DLD1 (cell line): Measurements from ENCODE around the gene NPC1.

Experiments used
- in situ Hi-C: cut with HindIII; loops from 2 replicates; pipeline ENCODE4 v1.10.0; 2017; ENCODE audit warnings: low sequenced_read_pairs

NPC1 gene

GRCh38 chr18:23586249-23587196, at the start of gene NPC1:
Gene NPC1 (minus strand): TSS chr18:23586506. CDS start chr18:23586343, 163 bp downstream.
- in situ Hi-C loops: no loop called here

GRCh38 chr18:23636071-23636399, 49.7 kb upstream of the NPC1 start:
- in situ Hi-C loops: no loop called here

GRCh38 chr18:23635283-23636070, 49.2 kb upstream of the NPC1 start:
- in situ Hi-C loops: no loop called here

- in situ Hi-C loops: no loop called here
These were observed 48.4 kb upstream of the NPC1 start for GRCh38 chr18:23634692-23635091.

- in situ Hi-C loops: no loop called here
These were observed 46.3 kb upstream of the NPC1 start for GRCh38 chr18:23632615-23633014.

GRCh38 chr18:23631746-23632145, 45.4 kb upstream of the NPC1 start:
- in situ Hi-C loops: no loop called here

GRCh38 chr18:23631312-23631711, 45.0 kb upstream of the NPC1 start:
- in situ Hi-C loops: no loop called here

GRCh38 chr18:23629444-23629946, 43.2 kb upstream of the NPC1 start:
- in situ Hi-C loops: no loop called here

GRCh38 chr18:23627970-23628369, 41.7 kb upstream of the NPC1 start:
- in situ Hi-C loops: no loop called here

GRCh38 chr18:23627321-23627720, 41.0 kb upstream of the NPC1 start:
- in situ Hi-C loops: no loop called here

GRCh38 chr18:23626451-23627279, 40.4 kb upstream of the NPC1 start:
- in situ Hi-C loops: no loop called here

GRCh38 chr18:23623040-23623439, 36.7 kb upstream of the NPC1 start:
- in situ Hi-C loops: loop anchor here (25.0 kb wide), 1 partner anchor 89 kb away; no protein-coding TSS in a partner anchor

GRCh38 chr18:23619388-23619881, 33.1 kb upstream of the NPC1 start:
- in situ Hi-C loops: loop anchor here (25.0 kb wide), 1 partner anchor 93 kb away; no protein-coding TSS in a partner anchor

- in situ Hi-C loops: loop anchor here (25.0 kb wide), 1 partner anchor 93 kb away; no protein-coding TSS in a partner anchor
These were observed 32.6 kb upstream of the NPC1 start for GRCh38 chr18:23618862-23619387.

GRCh38 chr18:23617412-23618014, 31.2 kb upstream of the NPC1 start:
- in situ Hi-C loops: loop anchor here (25.0 kb wide), 1 partner anchor 95 kb away; no protein-coding TSS in a partner anchor

- in situ Hi-C loops: loop anchor here (25.0 kb wide), 1 partner anchor 96 kb away; no protein-coding TSS in a partner anchor
These were observed 30.0 kb upstream of the NPC1 start for GRCh38 chr18:23616258-23616657.

GRCh38 chr18:23614891-23615290, 28.6 kb upstream of the NPC1 start:
- in situ Hi-C loops: loop anchor here (25.0 kb wide), 1 partner anchor 97 kb away; no protein-coding TSS in a partner anchor

- in situ Hi-C loops: loop anchor here (25.0 kb wide), 1 partner anchor 98 kb away; no protein-coding TSS in a partner anchor
These were observed 28.1 kb upstream of the NPC1 start for GRCh38 chr18:23614413-23614812.

GRCh38 chr18:23613091-23613475, 26.8 kb upstream of the NPC1 start:
- in situ Hi-C loops: loop anchor here (25.0 kb wide), 1 partner anchor 99 kb away; no protein-coding TSS in a partner anchor
